Measurements from ENCODE around the gene AZU1.
"Not testable (repeated sequence)": the region's sequence is repeated elsewhere in the genome, so short reads cannot be mapped to it uniquely, and the experiment has no call there.

AZU1 gene

DNA sequence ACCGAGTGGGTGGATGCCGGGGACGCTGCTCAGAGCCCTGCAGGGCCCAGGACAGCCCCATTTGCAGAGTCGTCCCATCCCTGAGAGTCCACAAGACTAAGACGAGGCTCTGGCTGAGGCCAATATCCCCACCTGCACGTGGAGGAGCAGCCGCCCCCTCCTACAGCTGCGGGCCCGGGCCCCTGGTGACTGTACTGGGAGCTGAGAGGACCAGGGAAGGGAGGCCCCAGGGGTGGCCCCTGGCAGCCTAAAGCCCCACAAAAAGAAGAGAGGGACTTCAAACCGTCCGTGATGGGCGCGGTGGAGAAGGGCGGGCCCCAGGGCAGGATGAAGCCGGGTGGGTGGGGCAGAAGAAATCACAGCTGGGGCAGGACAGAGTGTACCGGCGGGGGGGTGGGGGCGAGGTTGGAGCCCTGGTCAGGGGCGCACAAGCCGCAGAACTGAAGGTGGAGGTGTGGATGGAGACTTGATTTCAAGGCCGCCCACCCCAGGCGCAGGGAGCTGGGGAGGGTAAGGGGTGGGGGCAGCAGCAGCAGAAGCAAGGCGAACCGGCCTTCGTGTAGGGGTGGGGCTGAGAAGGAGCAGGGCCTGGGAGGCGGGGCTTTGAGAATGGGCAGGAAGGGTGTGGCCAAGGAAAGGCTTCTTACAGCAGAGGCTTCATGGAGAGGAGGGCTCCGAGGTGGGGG, 44.8 kb downstream of the AZU1 start:
- DNase-seq (ENCODE audit: low read depth in 2 of 2), result no peak

- no peak for DNase-seq (ENCODE audit: low read depth in 2 of 2)
Observed at GRCh38 chr19:873084-873483, 45.4 kb downstream of the AZU1 start.

GRCh38 chr19:873561-874041, 46.0 kb downstream of the AZU1 start:
- no peak for DNase-seq (ENCODE audit: low read depth in 2 of 2)

GRCh38 chr19:875265-875879, 47.7 kb downstream of the AZU1 start:
- DNase-seq (ENCODE audit: low read depth in 2 of 2), result no peak

- DNase-seq (ENCODE audit: low read depth in 2 of 2), result no peak
Observed at GRCh38 chr19:876089-876488, 48.5 kb downstream of the AZU1 start.

DNA sequence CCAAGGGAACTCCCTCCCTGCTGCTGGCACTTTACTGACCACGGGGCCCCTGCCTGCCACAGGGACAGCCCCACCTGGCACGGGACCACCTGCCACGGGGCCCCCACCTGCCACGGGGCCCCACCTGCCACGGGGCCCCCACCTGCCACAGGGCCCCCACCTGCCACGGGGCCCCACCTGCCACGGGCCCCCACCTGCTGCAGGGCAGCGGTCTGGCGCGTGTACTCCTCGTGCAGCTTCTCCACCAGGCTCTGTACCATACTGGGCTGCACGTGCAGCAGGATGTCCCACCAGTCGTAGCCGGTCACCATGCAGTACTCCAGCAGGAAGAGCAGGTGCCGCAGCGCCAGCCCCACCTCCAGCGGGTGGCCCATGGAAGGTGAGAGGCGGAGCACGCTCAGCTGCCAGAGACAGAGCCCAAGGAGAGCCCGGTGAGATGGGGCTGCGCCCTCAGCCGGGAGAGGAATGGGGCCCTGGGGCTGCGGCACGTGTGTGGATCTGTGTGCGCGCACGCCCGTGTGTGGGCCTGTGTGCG, 49.2 kb downstream of the AZU1 start:
- no peak for DNase-seq (ENCODE audit: low read depth in 2 of 2)

DNA sequence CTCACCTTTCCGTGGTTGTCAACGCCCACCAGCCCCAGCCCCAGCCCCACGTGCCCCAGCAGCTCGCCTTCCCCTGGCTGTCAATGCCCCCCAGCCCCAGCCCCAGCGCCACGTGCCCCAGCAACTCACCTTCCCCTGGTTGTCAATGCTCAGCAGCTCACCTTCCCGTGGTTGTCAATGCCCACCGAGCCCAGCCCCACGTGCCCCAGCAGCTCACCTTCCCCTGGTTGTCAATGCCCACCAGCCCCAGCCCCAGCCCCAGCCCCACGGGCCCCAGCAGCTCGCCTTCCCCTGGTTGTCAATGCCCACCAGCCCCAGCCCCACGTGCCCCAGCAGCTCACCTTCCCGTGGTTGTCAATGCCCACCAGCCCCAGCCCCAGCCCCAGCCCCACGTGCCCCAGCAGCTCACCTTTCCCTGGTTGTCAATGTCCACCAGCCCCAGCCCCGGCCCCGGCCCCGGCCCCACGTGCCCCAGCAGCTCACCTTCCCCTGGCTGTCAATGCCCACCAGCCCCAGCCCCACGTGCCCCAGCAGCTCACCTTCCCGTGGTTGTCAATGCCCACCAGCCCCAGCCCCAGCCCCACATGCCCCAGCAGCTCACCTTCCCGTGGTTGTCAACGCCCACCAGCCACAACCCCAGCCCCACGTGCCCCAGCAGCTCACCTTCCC, 50.5 kb downstream of the AZU1 start:
- not testable (repeated sequence) for DNase-seq (ENCODE audit: low read depth in 2 of 2)

GRCh38 chr19:878751-879561, 51.3 kb downstream of the AZU1 start:
- not testable (repeated sequence) for DNase-seq (ENCODE audit: low read depth in 2 of 2)

DNA sequence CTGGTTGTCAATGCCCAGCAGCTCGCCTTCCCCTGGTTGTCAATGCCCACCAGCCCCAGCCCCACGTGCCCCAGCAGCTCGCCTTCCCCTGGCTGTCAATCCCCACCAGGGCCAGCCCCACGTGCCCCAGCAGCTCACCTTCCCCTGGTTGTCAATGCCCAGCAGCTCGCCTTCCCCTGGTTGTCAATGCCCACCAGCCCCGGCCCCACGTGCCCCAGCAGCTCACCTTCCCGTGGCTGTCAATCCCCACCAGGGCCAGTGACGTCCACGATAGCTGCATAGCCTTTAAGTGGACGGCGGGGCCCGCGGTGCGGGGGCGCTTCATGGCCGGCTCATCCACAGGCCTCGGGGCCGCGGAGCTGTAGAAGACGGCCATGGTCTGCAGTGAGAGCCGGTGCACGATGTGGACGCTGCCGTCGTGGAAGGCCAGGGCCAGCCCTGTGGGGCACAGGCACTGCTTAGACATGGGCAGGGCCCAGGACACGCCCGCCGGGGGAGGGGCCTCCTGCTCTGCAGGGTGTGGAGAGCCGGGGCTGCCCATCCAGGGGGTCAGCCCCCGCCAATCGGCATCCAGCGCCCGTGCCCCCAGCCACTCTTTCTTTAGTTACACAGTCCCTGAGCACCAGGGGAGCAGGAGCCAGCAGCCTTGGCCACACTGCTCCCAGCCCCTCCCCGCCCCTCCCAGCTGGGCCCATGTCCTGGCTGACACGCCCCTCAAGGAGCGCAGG, 52.2 kb downstream of the AZU1 start:
- no peak for DNase-seq (ENCODE audit: low read depth in 2 of 2)
